ENCODE measurements around the gene ZFYVE26. TPM values are rescaled to one million over a fixed set of nuclear protein-coding genes. Genes with fewer than 3 reads are reported as not detected.
"Not testable (repeated sequence)": the region's sequence is repeated elsewhere in the genome, so short reads cannot be mapped to it uniquely, and the experiment has no call there.

Gene ZFYVE26
- total RNA-seq, 1 experiment from 2014 or later: 18.5 TPM

GRCh38 chr14:67757175-67757574, 59.2 kb downstream of the ZFYVE26 start:
- no peak for DNase-seq (ENCODE audit: low read depth)

GRCh38 chr14:67756496-67756895, 59.9 kb downstream of the ZFYVE26 start:
- DNase-seq (ENCODE audit: low read depth): no peak

- DNase-seq (ENCODE audit: low read depth): no peak
Observed at GRCh38 chr14:67749341-67750084, 66.9 kb downstream of the ZFYVE26 start.

- DNase-seq (ENCODE audit: low read depth): no peak
Observed at GRCh38 chr14:67748312-67748711, 68.1 kb downstream of the ZFYVE26 start.

- DNase-seq (ENCODE audit: low read depth): no peak
Observed at GRCh38 chr14:67746927-67747326, 69.5 kb downstream of the ZFYVE26 start.

GRCh38 chr14:67744046-67744445, 72.3 kb downstream of the ZFYVE26 start:
- DNase-seq (ENCODE audit: low read depth): no peak

- DNase-seq (ENCODE audit: low read depth): peak; percentile 96
Observed at GRCh38 chr14:67738740-67739504, 77.5 kb downstream of the ZFYVE26 start.

GRCh38 chr14:67736771-67737170, 79.6 kb downstream of the ZFYVE26 start:
- DNase-seq (ENCODE audit: low read depth): no peak

- no peak for DNase-seq (ENCODE audit: low read depth)
Observed at GRCh38 chr14:67735336-67736147, 80.8 kb downstream of the ZFYVE26 start.

GRCh38 chr14:67734675-67735074, 81.7 kb downstream of the ZFYVE26 start:
- peak; percentile 16 for DNase-seq (ENCODE audit: low read depth)

- DNase-seq (ENCODE audit: low read depth): peak; percentile 35
Observed at GRCh38 chr14:67733616-67734015, 82.8 kb downstream of the ZFYVE26 start.

GRCh38 chr14:67729072-67729885, 87.1 kb downstream of the ZFYVE26 start:
- no peak for DNase-seq (ENCODE audit: low read depth)

GRCh38 chr14:67728258-67728657, 88.1 kb downstream of the ZFYVE26 start:
- DNase-seq (ENCODE audit: low read depth): no peak

GRCh38 chr14:67727361-67727760, 89.0 kb downstream of the ZFYVE26 start:
- no peak for DNase-seq (ENCODE audit: low read depth)

- no peak for DNase-seq (ENCODE audit: low read depth)
Observed at GRCh38 chr14:67725171-67725570, 91.2 kb downstream of the ZFYVE26 start.

- peak; percentile 38 for DNase-seq (ENCODE audit: low read depth)
Observed at GRCh38 chr14:67722293-67722692, 94.1 kb downstream of the ZFYVE26 start.

GRCh38 chr14:67721875-67722274, 94.5 kb downstream of the ZFYVE26 start:
- no peak for DNase-seq (ENCODE audit: low read depth)

GRCh38 chr14:67719866-67720265, 96.5 kb downstream of the ZFYVE26 start:
- no peak for DNase-seq (ENCODE audit: low read depth)

GRCh38 chr14:67719385-67719784, 97.0 kb downstream of the ZFYVE26 start:
- DNase-seq (ENCODE audit: low read depth): not testable (repeated sequence)

GRCh38 chr14:67718265-67718664, 98.1 kb downstream of the ZFYVE26 start:
- no peak for DNase-seq (ENCODE audit: low read depth)

- no peak for DNase-seq (ENCODE audit: low read depth)
Observed at GRCh38 chr14:67717048-67717447, 99.3 kb downstream of the ZFYVE26 start.
